ENCODE results near the gene ETS2.
"Not testable (repeated sequence)": the region's sequence is repeated elsewhere in the genome, so short reads cannot be mapped to it uniquely, and the experiment has no call there.

The ETS2 gene

GRCh38 chr21:38839328-38840286 is 33.9 kb downstream of the ETS2 start:
- DNase-seq = no peak

GRCh38 chr21:38840456-38841300 is 34.9 kb downstream of the ETS2 start:
- DNase-seq = no peak

- no peak for DNase-seq
These were observed 35.7 kb downstream of the ETS2 start for GRCh38 chr21:38841472-38841871.

GRCh38 chr21:38842079-38842478 is 36.4 kb downstream of the ETS2 start:
- no peak for DNase-seq

- no peak for DNase-seq
These were observed 37.6 kb downstream of the ETS2 start for GRCh38 chr21:38843379-38843778.

GRCh38 chr21:38843806-38844503 is 38.2 kb downstream of the ETS2 start:
- no peak for DNase-seq

GRCh38 chr21:38845374-38845773 is 39.6 kb downstream of the ETS2 start:
- DNase-seq = not testable (repeated sequence)

GRCh38 chr21:38847556-38847955 is 41.8 kb downstream of the ETS2 start:
- DNase-seq = no peak

- DNase-seq = no peak
These were observed 42.5 kb downstream of the ETS2 start for GRCh38 chr21:38848187-38848609.

- DNase-seq = no peak
These were observed 44.0 kb downstream of the ETS2 start for GRCh38 chr21:38849776-38850175.

GRCh38 chr21:38850277-38850951 is 44.7 kb downstream of the ETS2 start:
- no peak for DNase-seq

- DNase-seq = no peak
These were observed 45.4 kb downstream of the ETS2 start for GRCh38 chr21:38851101-38851500.

- no peak for DNase-seq
These were observed 46.5 kb downstream of the ETS2 start for GRCh38 chr21:38852278-38852677.

- DNase-seq = no peak
These were observed 47.0 kb downstream of the ETS2 start for GRCh38 chr21:38852708-38853107.

- DNase-seq = peak; percentile 20
These were observed 47.7 kb downstream of the ETS2 start for GRCh38 chr21:38853421-38853919.

GRCh38 chr21:38857152-38857825 is 51.6 kb downstream of the ETS2 start:
- no peak for DNase-seq

GRCh38 chr21:38858026-38858811 is 52.5 kb downstream of the ETS2 start:
- DNase-seq = no peak

GRCh38 chr21:38858812-38859205 is 53.1 kb downstream of the ETS2 start:
- DNase-seq = no peak

GRCh38 chr21:38859852-38860251 is 54.1 kb downstream of the ETS2 start:
- DNase-seq = no peak

- no peak for DNase-seq
These were observed 55.3 kb downstream of the ETS2 start for GRCh38 chr21:38861056-38861455.
